KMS-11 (cell line): Measurements from ENCODE around the gene BEX3.

Experiments
- H2AFZ ChIP-seq: fragments of 200-600 bp; sonication (generic); 2 replicates; pipeline ENCODE4 v1.6.1; 2016; ENCODE audit warnings: antibody characterized with exemption, mixed run types, low read depth
- H3K27ac ChIP-seq: fragments of 200-600 bp; sonication (generic); 2 replicates; pipeline ENCODE4 v1.6.1; 2016; ENCODE audit warnings: mild to moderate bottlenecking, mixed run types
- H3K27me3 ChIP-seq: fragments of 200-600 bp; sonication (generic); 2 replicates; pipeline ENCODE4 v1.6.1; 2017; ENCODE audit warnings: mild to moderate bottlenecking, low read depth, mixed run types, moderate library complexity; ENCODE audit not compliant: insufficient read depth
- H3K36me3 ChIP-seq: fragments of 200-600 bp; sonication (generic); 2 replicates; pipeline ENCODE4 v1.6.1; 2017; ENCODE audit warnings: mild to moderate bottlenecking, mixed run types; ENCODE audit not compliant: insufficient read depth
- H3K4me1 ChIP-seq: fragments of 200-600 bp; sonication (generic); 2 replicates; pipeline ENCODE4 v1.6.1; 2016; ENCODE audit warnings: mild to moderate bottlenecking, low read depth, mixed run types; ENCODE audit not compliant: poor library complexity, severe bottlenecking
- H3K4me2 ChIP-seq: fragments of 200-600 bp; sonication (generic); 2 replicates; pipeline ENCODE4 v1.7.0; 2016; ENCODE audit warnings: mild to moderate bottlenecking, mixed run types
- H3K4me3 ChIP-seq: fragments of 200-600 bp; sonication (generic); IDR thresholded peaks from 2 replicates; pipeline ENCODE4 v1.6.1; 2017; ENCODE audit warnings: low read depth, low read length, mixed read lengths; ENCODE audit not compliant: insufficient read depth
- H3K79me2 ChIP-seq: fragments of 200-600 bp; sonication (generic); 2 replicates; pipeline ENCODE4 v1.6.1; 2016; ENCODE audit warnings: low read depth, mixed run types; ENCODE audit not compliant: insufficient read depth
- H3K9ac ChIP-seq: fragments of 200-600 bp; sonication (generic); 2 replicates; pipeline ENCODE4 v1.6.1; 2016; ENCODE audit warnings: mild to moderate bottlenecking, mixed run types
- H4K20me1 ChIP-seq: fragments of 200-600 bp; sonication (generic); 2 replicates; pipeline ENCODE4 v1.6.1; 2016; ENCODE audit warnings: mild to moderate bottlenecking, mixed run types; ENCODE audit not compliant: insufficient read depth
- TF ChIP-seq, protein P1 (sequence below): fragments of 200-600 bp; sonication (generic); conservative IDR thresholded peaks from 2 replicates; pipeline ENCODE4 v1.6.1; 2017; ENCODE audit warnings: low read depth, mild to moderate bottlenecking, antibody characterized with exemption, low read length, moderate library complexity, mixed read lengths

The BEX3 gene

DNA sequence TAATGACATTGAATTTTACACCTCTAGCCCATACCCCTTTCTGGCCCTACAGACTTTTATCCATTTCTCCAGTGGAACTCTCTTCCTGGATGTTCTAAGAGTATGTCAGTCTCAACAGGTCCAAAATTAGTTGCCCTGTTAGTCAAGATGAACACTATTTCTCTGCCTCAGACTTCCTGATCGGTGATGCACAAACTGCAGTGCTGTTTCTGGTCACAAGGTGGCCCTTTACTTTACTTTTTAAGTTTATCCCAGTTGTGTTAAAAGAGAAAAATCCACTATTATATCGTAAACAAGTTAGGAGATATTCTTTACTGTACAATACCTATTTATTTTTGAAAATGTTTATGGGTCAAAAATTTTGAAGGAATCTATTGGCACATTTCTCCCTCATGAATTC is 33.2 kb upstream of the BEX3 start:
- no peaks in the 10 kb centered on the region for H3K36me3 ChIP-seq
- H3K79me2 ChIP-seq, result no peaks in the 10 kb centered on the region
- no peak overlapping the region for H3K9ac ChIP-seq
- no peak overlapping the region for H3K27ac ChIP-seq
- peak overlapping the region; percentile 77 for H2AFZ ChIP-seq
- no peak overlapping the region for H3K4me3 ChIP-seq
- no peaks in the 10 kb centered on the region for H4K20me1 ChIP-seq
- H3K4me1 ChIP-seq, result peaks cover 7% of the 10 kb centered on the region
- TF ChIP-seq, protein P1, sequence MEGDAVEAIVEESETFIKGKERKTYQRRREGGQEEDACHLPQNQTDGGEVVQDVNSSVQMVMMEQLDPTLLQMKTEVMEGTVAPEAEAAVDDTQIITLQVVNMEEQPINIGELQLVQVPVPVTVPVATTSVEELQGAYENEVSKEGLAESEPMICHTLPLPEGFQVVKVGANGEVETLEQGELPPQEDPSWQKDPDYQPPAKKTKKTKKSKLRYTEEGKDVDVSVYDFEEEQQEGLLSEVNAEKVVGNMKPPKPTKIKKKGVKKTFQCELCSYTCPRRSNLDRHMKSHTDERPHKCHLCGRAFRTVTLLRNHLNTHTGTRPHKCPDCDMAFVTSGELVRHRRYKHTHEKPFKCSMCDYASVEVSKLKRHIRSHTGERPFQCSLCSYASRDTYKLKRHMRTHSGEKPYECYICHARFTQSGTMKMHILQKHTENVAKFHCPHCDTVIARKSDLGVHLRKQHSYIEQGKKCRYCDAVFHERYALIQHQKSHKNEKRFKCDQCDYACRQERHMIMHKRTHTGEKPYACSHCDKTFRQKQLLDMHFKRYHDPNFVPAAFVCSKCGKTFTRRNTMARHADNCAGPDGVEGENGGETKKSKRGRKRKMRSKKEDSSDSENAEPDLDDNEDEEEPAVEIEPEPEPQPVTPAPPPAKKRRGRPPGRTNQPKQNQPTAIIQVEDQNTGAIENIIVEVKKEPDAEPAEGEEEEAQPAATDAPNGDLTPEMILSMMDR, result peak; percentile 76
- no peaks in the 10 kb centered on the region for H3K27me3 ChIP-seq
- H3K4me2 ChIP-seq, result no peak overlapping the region

- no peaks in the 10 kb centered on the region for H3K27me3 ChIP-seq
These were observed 31.7 kb upstream of the BEX3 start for GRCh38 chrX:103344606-103345005.

GRCh38 chrX:103347682-103348397 is 28.5 kb upstream of the BEX3 start:
- Histone ChIP-seq H2AFZ (no peak overlapping the region), H3K4me1 (peaks cover 7% of the 10 kb centered on the region), H3K27me3 (no peaks in the 10 kb centered on the region), H3K4me2 (no peak overlapping the region), H4K20me1 (no peaks in the 10 kb centered on the region), H3K36me3 (no peaks in the 10 kb centered on the region), H3K27ac (no peak overlapping the region), H3K9ac (no peak overlapping the region), H3K4me3 (no peak overlapping the region), H3K79me2 (no peaks in the 10 kb centered on the region)
- TF ChIP-seq, protein P1, result no peak

More at GRCh38 chrX:103344606-103345005, 31.7 kb upstream of the BEX3 start:
- no peak overlapping the region for H2AFZ ChIP-seq
- no peak overlapping the region for H3K27ac ChIP-seq
- H4K20me1 ChIP-seq, result no peaks in the 10 kb centered on the region
- TF ChIP-seq, protein P1, result no peak
- H3K4me3 ChIP-seq, result no peak overlapping the region
- no peaks in the 10 kb centered on the region for H3K79me2 ChIP-seq
- H3K36me3 ChIP-seq, result no peaks in the 10 kb centered on the region
- peaks cover 7% of the 10 kb centered on the region for H3K4me1 ChIP-seq
- no peak overlapping the region for H3K4me2 ChIP-seq
- no peak overlapping the region for H3K9ac ChIP-seq

DNA sequence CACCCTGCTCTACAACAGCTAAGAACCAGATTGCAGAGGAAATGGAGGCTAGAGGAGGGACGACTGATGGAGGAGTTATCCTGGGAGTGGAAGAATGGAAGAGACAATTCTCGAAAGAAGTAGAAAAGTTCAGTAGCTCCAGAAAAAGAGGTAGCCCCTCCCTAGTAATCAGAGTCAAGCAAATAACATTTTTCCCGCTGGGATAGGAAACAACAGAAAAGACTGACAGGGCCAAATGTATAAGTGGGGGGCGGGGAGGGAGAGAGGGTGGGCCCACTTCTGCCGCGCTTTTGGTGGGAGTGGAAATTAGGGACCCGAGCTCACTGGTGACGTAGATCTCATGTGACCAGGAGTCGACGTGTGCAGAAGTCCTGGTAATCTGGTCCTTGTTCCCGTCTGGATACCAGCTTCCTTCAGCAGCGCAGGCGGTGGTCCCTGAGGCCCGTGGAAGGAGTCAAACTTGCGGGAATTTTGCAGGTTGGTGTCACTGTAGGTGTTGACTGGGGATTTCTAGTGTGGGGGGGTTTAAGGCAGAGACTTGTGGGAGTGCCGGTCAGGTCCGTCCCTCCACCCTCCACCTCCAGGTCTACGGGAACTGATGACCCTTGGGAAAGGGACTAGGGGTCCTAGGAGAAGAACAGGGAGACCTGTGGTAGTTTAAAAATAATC is 20.1 kb upstream of the BEX3 start, which contains the start of gene TCEAL9:
Gene TCEAL9, plus strand, starts transcription at position 377 of the 669 bp plus-strand sequence. CDS start 1,179 bp downstream, outside the sequence.
- Histone ChIP-seq H3K27me3 (no peaks in the 10 kb centered on the region), H3K4me2 (no peak within 1 kb of the TSS), H4K20me1 (no peaks in the 10 kb centered on the region), H3K36me3 (no peaks in the 10 kb centered on the region), H2AFZ (no peak within 1 kb of the TSS), H3K4me3 (no peak within 1 kb of the TSS), H3K9ac (no peak within 1 kb of the TSS), H3K79me2 (no peaks in the 10 kb centered on the region), H3K4me1 (no peaks in the 10 kb centered on the region), H3K27ac (no peak within 1 kb of the TSS)
- TF ChIP-seq, protein P1, result no peak
